Transverse colon (tissue), 4 donors: ENCODE data around the gene HPDL. TPM values are rescaled to one million over a fixed set of nuclear protein-coding genes. Genes with fewer than 3 reads are reported as not detected.

Experiments
- DNase-seq: peaks from one replicate; pipeline ENCODE4 v3.0.0-alpha.2; 2019
- H3K27ac ChIP-seq, 4 donors: fragments of 200-600 bp; sonication (generic); 2 replicates each; pipeline ENCODE4 v1.5.1; 2016 to 2018; ENCODE audit warnings: inconsistent platforms in 4 of 4
- H3K27me3 ChIP-seq: fragments of 200-600 bp; sonication (generic); 2 replicates; pipeline ENCODE4 v1.5.1; 2017; ENCODE audit warnings: inconsistent platforms
- H3K36me3 ChIP-seq, 4 donors: fragments of 200-600 bp; sonication (generic); 2 replicates each; pipeline ENCODE4 v1.5.1; 2017 to 2019; ENCODE audit warnings: inconsistent platforms in 4 of 4
- H3K4me1 ChIP-seq, 4 donors: fragments of 200-600 bp; sonication (generic); 2 replicates each; pipeline ENCODE4 v1.5.1; 2017 to 2020; ENCODE audit warnings: inconsistent platforms in 4 of 4
- H3K4me3 ChIP-seq, 4 donors: fragments of 200-600 bp; sonication (generic); 1 replicate in 1 of 4; 2 replicates in 3 of 4; pipeline versions ENCODE4 v1.5.1 to v1.6.1; 2017 to 2019; ENCODE audit warnings: inconsistent platforms in 4 of 4
- H3K9me3 ChIP-seq, 2 donors: fragments of 200-600 bp; sonication (generic); 2 replicates each; pipeline ENCODE4 v1.5.1; 2017 to 2019; ENCODE audit warnings: inconsistent platforms in 2 of 2
- CTCF ChIP-seq, 5 experiments: fragments of 200-600 bp in 3 of 5; fragments of 450-650 bp in 2 of 5; sonication (generic) in 3 of 5; IDR thresholded peaks; 1 replicate in 2 of 5; 2 replicates in 3 of 5; pipeline ENCODE4 v1.5.1; 2016 to 2017; ENCODE audit warnings: antibody characterized with exemption in 5 of 5, inconsistent platforms in 3 of 5, mild to moderate bottlenecking in 2 of 5, moderate library complexity in 1 of 5
- EP300 ChIP-seq: sonication (generic); formaldehyde crosslinking; IDR thresholded peaks from one replicate; pipeline ENCODE4 v1.6.1; 2017; ENCODE audit warnings: antibody characterized with exemption, low read depth
- POLR2A ChIP-seq: fragments of 450-650 bp; IDR thresholded peaks from one replicate; pipeline ENCODE4 v1.6.1; 2016; ENCODE audit warnings: antibody characterized with exemption, mild to moderate bottlenecking, moderate library complexity
- POLR2AphosphoS5 ChIP-seq, 3 donors: sonication (generic); formaldehyde crosslinking; IDR thresholded peaks; one replicate each; pipeline ENCODE4 v1.6.1; 2016; ENCODE audit warnings: antibody characterized with exemption in 3 of 3
- WGBS, 2 donors: methylation state at CpG; one replicate each; pipeline ENCODE4 v1.1.5; 2018; ENCODE audit warnings: low coverage in 1 of 2; 5-methylcytosine and 5-hydroxymethylcytosine counted together
- in situ Hi-C, 4 donors: fragments of 200-750 bp; cut with MboI; loops; one replicate each; pipeline versions ENCODE4 v1.15.0 to v1.15.1; 2017; ENCODE audit warnings: low sequenced_read_pairs in 3 of 4, low pct_ligation_motif_present in 1 of 4, low pct_unique_long_range_greater_than_20kb in 1 of 4
- intact Hi-C: fragments of 100-400 bp; cut with DNase I; formaldehyde crosslinking; loops from one replicate; pipeline ENCODE4 v1.15.1; 2023; ENCODE audit warnings: low total_unique reads
- total RNA-seq, 4 donors: library from RNA; depleted of rRNA; stranded (reverse); fragments of >200 nt; gene quantifications; one replicate each; pipeline ENCODE4 v1.1.0, GENCODE V29; 2016

Gene HPDL
- total RNA-seq, 4 donors from 2014 or later, result 2.6 to 7.8 (median 4.3) TPM

- WGBS, 2 donors, result 79 to 83% methylated on average over 2 of the region's 2 CpGs
- no peak for TF ChIP-seq EP300
- TF ChIP-seq CTCF (IDR thresholded peaks at IDR 0.05), result no peak
- no peak for TF ChIP-seq POLR2A
- TF ChIP-seq POLR2AphosphoS5 (IDR thresholded peaks at IDR 0.05), result no peak
- Histone ChIP-seq H3K36me3 (no peaks in the 10 kb centered on the region), H3K27ac (no peak overlapping the region), H3K27me3 (no peaks in the 10 kb centered on the region), H3K4me1 (peaks cover 8 to 16% (median 10%) of the 10 kb centered on the region in 4 donors), H3K4me3 (no peak overlapping the region), H3K9me3 (no peaks in the 10 kb centered on the region)
- DNase-seq, result no peak
- in situ Hi-C loops (loop anchor here in 3 of 4 donors (5.0 to 25.0 kb wide), 4 partner anchors 283 to 513 kb away; partner anchors contain the start of genes BEST4 (in 2 of the 3), RPS8 (in 2 of the 3), HECTD3 (in 1 of the 3) and PTCH2 (in 1 of the 3)), intact Hi-C loops (loop anchor here (1.0 to 5.0 kb wide), 2 partner anchors 286 to 523 kb away; partner anchors contain the start of gene RPS8)
These were observed 26.1 kb upstream of the HPDL start for GRCh38 chr1:45300669-45300997.

- no peak for DNase-seq
- H3K9me3 ChIP-seq, result no peaks in the 10 kb centered on the region
- H3K4me1 ChIP-seq, result peaks cover 8 to 16% (median 10%) of the 10 kb centered on the region in 4 donors
- peak overlapping the region in 3 of 4 donors; percentile 52 to 94 (median 61) for H3K4me3 ChIP-seq
- WGBS, 2 donors, result 81 to 83% methylated on average over 6 to 16 of the region's 16 CpGs
- TF ChIP-seq POLR2A, result no peak
- no peak for TF ChIP-seq EP300
- TF ChIP-seq CTCF (IDR thresholded peaks at IDR 0.05), result no peak
- no peak for TF ChIP-seq POLR2AphosphoS5 (IDR thresholded peaks at IDR 0.05)
- intact Hi-C loops (loop anchor here (5.0 kb wide), 1 partner anchor 525 kb away; the partner anchor contains the start of gene RPS8), in situ Hi-C loops (loop anchor here in 3 of 4 donors (5.0 to 25.0 kb wide), 4 partner anchors 285 to 515 kb away; partner anchors contain the start of genes BEST4 (in 2 of the 3), RPS8 (in 2 of the 3), HECTD3 (in 1 of the 3) and PTCH2 (in 1 of the 3))
- H3K27me3 ChIP-seq, result no peaks in the 10 kb centered on the region
- peak overlapping the region; percentile 85 to 98 (median 92) for H3K27ac ChIP-seq
- no peaks in the 10 kb centered on the region for H3K36me3 ChIP-seq
These were observed 24.1 kb upstream of the HPDL start for GRCh38 chr1:45302505-45303150.

GRCh38 chr1:45303520-45304310, 23.0 kb upstream of the HPDL start:
- TF ChIP-seq POLR2AphosphoS5 (IDR thresholded peaks at IDR 0.05), result peak; percentile 52 to 84 (median 71)
- TF ChIP-seq CTCF (IDR thresholded peaks at IDR 0.05), result peak; percentile 58 to 93 (median 75)
- no peak for TF ChIP-seq EP300
- TF ChIP-seq POLR2A, result peak; percentile 86
- no peaks in the 10 kb centered on the region for H3K27me3 ChIP-seq
- peaks cover 8 to 16% (median 10%) of the 10 kb centered on the region in 4 donors for H3K4me1 ChIP-seq
- H3K9me3 ChIP-seq, result no peaks in the 10 kb centered on the region
- intact Hi-C loops (loop anchor here (5.0 kb wide), 1 partner anchor 526 kb away; the partner anchor contains the start of gene RPS8), in situ Hi-C loops (loop anchor here in 3 of 4 donors (5.0 to 25.0 kb wide), 4 partner anchors 286 to 516 kb away; partner anchors contain the start of genes BEST4 (in 2 of the 3), RPS8 (in 2 of the 3), HECTD3 (in 1 of the 3) and PTCH2 (in 1 of the 3))
- H3K27ac ChIP-seq, result peak overlapping the region; percentile 85 to 98 (median 92)
- DNase-seq, result peak; percentile 99
- H3K4me3 ChIP-seq, result peak overlapping the region; percentile 52 to 94 (median 70)
- WGBS, 2 donors, result 0% methylated on average over 11 to 35 of the region's 68 CpGs
- H3K36me3 ChIP-seq, result no peaks in the 10 kb centered on the region
